T-helper 2 cell treated with Interferon-gamma antibody and Interleukin-4, amounts not matched to agents 5 μg/mL and 100 μg/mL, for 36 hours (primary cell): ENCODE data around the gene GABARAP.
A peak's percentile ranks its signal among the peaks of the same experiment; 100 is the strongest.

Experiments
- DNase-seq: peaks from one replicate; pipeline ENCODE4 v3.0.0; 2021; ENCODE audit warnings: low spot score
- H3K27ac Mint-ChIP-seq: one replicate; pipeline ENCODE4 v1.8.0; 2021; ENCODE audit warnings: mild to moderate bottlenecking, mixed read lengths
- H3K27me3 Mint-ChIP-seq: one replicate; pipeline ENCODE4 v1.8.0; 2021; ENCODE audit warnings: low read depth, mixed read lengths
- H3K36me3 Mint-ChIP-seq: one replicate; pipeline ENCODE4 v1.8.0; 2021; ENCODE audit warnings: low read depth, mixed read lengths
- H3K4me1 Mint-ChIP-seq: one replicate; pipeline ENCODE4 v1.8.0; 2021; ENCODE audit warnings: low read depth, mixed read lengths
- H3K4me3 Mint-ChIP-seq: one replicate; pipeline ENCODE4 v1.8.0; 2022; ENCODE audit warnings: mild to moderate bottlenecking, moderate library complexity, mixed read lengths
- H3K9me3 Mint-ChIP-seq: one replicate; pipeline ENCODE4 v1.8.0; 2021; ENCODE audit warnings: mixed read lengths

The GABARAP gene

DNA sequence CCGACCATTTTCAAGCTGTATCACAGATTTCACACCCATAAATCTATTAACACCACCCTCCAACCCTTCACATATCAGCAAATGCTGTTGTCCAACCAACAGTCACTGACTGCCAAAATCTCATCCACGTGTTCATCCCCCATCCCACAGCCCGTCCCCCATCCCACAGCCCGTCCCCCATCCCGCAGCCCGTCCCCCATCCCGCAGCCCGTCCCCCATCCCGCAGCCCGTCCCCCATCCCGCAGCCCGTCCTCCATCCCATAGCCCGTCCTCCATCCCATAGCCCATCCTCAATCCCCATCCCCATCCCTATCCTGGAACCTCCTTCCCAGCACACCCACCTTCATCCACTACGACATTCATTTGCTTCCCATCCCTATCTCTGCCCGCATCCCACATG is 36.7 kb downstream of the GABARAP start:
- no peak for DNase-seq
- Mint-ChIP-seq H3K27me3 (peaks cover 5% of the 10 kb centered on the region), H3K4me3 (peak overlapping the region; percentile 82), H3K36me3 (no peaks in the 10 kb centered on the region), H3K9me3 (no peaks in the 10 kb centered on the region), H3K4me1 (peaks cover 24% of the 10 kb centered on the region), H3K27ac (peak overlapping the region; percentile 90)

DNA sequence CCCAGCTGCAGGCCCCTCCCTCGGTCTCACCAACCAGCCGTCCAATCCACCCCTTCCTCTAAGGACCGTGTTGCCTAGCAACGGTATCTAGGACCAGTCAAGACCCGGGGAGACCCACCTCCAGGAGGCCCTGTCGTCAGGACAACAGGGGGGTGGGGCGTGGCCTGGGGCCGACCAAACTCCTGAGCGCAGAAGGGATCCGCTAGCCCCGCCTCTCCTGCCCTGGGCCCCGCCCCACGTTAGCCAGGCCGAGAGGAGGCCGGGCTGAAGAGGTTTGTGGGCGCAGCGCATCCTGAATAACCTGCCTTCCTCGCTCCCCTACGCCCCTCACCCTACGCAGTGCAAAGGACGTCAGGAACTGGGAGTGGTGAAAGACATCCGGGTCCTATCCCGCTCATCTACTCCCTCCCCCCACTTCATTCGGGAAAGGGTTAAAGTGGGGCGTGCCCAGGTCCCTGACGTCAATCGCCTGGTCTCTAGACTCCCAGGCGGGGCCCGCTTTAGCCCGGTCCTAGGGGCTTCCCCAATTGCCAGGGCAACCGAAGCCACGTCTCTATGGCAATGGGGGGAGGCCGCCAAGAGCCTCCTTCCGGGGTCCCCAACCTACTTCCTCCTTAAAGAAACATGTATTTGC is 37.3 kb downstream of the GABARAP start:
- peaks cover under 1% of the 10 kb centered on the region for H3K27me3 Mint-ChIP-seq
- H3K27ac Mint-ChIP-seq = peak overlapping the region; percentile 90
- no peaks in the 10 kb centered on the region for H3K36me3 Mint-ChIP-seq
- peak overlapping the region; percentile 82 for H3K4me3 Mint-ChIP-seq
- no peaks in the 10 kb centered on the region for H3K9me3 Mint-ChIP-seq
- peak; percentile 90 for DNase-seq
- H3K4me1 Mint-ChIP-seq = peaks cover 24% of the 10 kb centered on the region

DNA sequence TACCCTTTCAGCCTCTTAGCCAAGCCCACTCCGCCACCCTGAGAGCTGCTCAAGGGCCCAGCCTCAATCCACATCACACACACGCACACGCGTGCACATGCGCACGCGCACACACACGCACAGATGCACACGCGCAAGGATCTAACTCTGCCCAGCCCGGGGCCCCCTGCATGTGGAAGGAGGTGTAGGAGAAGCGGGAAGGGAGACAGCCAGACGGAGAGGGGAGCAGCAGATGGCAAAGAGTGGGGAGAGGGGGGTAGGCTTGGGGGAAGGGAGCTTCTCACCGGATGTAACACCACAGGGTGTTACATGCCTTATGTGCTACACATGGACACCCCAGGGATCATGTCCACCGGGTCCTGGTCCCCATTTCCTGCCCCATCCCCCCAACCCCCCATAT is 37.9 kb downstream of the GABARAP start:
- peak overlapping the region; percentile 90 for H3K27ac Mint-ChIP-seq
- peaks cover 24% of the 10 kb centered on the region for H3K4me1 Mint-ChIP-seq
- H3K9me3 Mint-ChIP-seq = no peaks in the 10 kb centered on the region
- H3K4me3 Mint-ChIP-seq = peak overlapping the region; percentile 82
- no peaks in the 10 kb centered on the region for H3K27me3 Mint-ChIP-seq
- DNase-seq = no peak
- H3K36me3 Mint-ChIP-seq = no peaks in the 10 kb centered on the region

DNA sequence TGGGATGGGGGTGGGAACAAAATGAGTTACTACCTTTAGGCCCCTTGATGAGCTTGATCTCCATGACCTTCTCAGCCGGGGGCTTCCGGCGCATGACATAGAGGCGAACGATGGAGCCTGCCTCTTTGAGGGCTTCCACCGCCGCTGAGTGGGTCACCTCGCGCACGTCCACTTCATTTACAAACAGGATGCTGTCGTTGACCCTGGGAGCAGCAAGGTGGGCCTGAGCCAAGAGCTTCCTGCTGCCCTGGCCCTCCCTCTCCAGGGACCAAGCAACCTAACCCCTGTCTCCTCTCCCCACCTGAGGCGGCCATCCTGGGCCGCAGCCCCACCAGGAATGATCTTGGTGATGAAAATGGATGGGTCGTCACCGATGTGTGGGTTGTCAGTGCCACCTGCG is 38.9 kb downstream of the GABARAP start:
- Mint-ChIP-seq H3K4me3 (peak overlapping the region; percentile 82), H3K27me3 (no peaks in the 10 kb centered on the region), H3K4me1 (peaks cover 24% of the 10 kb centered on the region), H3K9me3 (no peaks in the 10 kb centered on the region), H3K36me3 (no peaks in the 10 kb centered on the region), H3K27ac (peak overlapping the region; percentile 90)
- no peak for DNase-seq

DNA sequence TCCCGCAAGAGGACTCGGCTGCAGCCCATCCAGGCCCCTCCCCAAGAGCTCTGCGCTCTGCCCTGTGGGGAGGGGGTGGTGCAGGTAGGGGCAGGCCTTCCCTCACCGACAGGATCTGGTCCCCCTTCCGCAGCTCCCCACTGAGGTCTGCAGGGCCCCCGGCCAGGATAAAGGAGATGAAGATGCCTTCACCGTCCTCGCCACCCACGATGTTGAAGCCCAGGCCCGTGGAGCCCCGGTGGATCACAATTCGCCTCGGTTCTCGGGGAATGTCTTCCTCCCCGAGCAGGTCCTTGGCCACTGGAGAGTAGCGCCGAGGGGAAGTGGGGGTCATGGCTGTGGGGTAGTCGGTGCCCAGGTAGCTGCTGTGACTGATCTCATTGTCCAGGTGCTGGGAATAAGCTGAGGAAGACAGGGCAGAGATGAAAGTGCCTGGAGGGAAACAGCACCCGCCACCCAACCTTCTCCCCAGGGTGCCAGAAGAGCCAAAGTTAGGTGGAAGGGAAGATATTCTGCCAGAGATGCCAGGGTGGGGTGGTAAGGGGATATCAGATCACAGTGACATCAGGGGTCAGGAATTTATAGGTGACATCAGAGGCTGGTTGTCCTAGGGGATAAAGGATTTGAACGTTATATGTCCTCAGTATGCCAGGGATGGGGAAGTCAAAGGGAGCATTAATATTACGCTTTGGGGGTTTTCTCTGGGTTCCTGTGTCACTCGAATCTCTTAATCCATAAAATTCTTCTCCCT is 45.4 kb downstream of the GABARAP start:
- no peak overlapping the region for H3K27ac Mint-ChIP-seq
- no peak for DNase-seq
- no peaks in the 10 kb centered on the region for H3K36me3 Mint-ChIP-seq
- H3K27me3 Mint-ChIP-seq = no peaks in the 10 kb centered on the region
- no peaks in the 10 kb centered on the region for H3K4me1 Mint-ChIP-seq
- no peaks in the 10 kb centered on the region for H3K9me3 Mint-ChIP-seq
- no peak overlapping the region for H3K4me3 Mint-ChIP-seq

DNA sequence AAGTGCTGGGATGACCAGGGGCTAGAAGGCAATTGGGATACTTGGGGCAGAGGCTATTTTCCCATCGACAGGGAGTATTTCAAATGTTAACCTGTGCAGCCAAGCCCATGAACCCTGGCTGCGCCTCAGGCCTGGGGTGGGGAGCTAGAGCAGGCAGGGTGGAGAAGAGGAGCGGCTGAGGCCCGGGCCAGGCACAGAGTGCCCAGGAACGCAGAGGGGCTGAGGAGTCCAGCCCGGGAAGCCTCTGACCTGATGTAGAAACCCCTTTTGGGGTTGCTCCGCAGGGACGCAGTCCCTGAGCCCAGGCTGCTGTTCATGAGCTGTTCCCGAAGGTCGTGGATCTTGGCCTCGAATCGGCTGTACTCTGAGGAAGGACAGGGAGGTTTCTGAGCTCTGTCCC is 46.3 kb downstream of the GABARAP start:
- no peak overlapping the region for H3K27ac Mint-ChIP-seq
- no peak overlapping the region for H3K4me3 Mint-ChIP-seq
- no peaks in the 10 kb centered on the region for H3K4me1 Mint-ChIP-seq
- no peaks in the 10 kb centered on the region for H3K36me3 Mint-ChIP-seq
- H3K27me3 Mint-ChIP-seq = no peaks in the 10 kb centered on the region
- DNase-seq = no peak
- no peaks in the 10 kb centered on the region for H3K9me3 Mint-ChIP-seq

DNA sequence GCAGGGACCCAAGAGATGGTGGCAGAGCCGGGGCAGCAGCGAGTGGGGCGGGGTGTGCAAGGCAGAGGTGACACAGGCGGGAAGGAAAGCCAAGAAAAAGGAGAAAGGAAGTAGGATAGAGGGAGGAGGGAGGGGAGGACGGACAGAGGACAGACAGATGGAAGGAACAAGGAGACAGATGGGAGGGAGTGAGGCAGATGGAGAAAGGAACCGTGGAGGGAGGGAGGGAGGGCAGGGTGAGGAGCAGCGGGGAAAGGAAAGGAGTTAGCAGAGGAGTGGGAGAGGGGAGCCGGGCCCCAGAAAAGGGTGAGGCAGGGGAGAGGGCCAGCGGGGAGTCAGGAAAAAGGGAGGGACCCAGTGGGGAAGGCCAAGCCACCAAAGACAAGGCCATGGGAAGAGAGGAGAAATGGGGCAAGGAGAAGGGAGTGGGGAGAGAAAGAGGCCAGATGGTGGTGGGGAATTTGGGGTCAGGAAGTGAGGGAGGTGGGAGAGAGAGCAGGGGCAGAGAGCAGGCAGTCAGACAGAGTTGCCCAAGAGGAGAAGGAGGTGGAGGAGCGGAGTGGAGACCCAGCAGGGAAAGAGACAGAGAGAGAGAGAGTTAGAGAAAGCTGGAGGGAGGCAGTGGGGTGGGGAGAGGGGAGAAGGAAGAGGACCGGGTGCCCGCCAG is 49.8 kb downstream of the GABARAP start:
- no peaks in the 10 kb centered on the region for H3K9me3 Mint-ChIP-seq
- H3K27ac Mint-ChIP-seq = no peak overlapping the region
- H3K4me1 Mint-ChIP-seq = no peaks in the 10 kb centered on the region
- no peak overlapping the region for H3K4me3 Mint-ChIP-seq
- H3K36me3 Mint-ChIP-seq = no peaks in the 10 kb centered on the region
- no peak for DNase-seq
- H3K27me3 Mint-ChIP-seq = no peaks in the 10 kb centered on the region

DNA sequence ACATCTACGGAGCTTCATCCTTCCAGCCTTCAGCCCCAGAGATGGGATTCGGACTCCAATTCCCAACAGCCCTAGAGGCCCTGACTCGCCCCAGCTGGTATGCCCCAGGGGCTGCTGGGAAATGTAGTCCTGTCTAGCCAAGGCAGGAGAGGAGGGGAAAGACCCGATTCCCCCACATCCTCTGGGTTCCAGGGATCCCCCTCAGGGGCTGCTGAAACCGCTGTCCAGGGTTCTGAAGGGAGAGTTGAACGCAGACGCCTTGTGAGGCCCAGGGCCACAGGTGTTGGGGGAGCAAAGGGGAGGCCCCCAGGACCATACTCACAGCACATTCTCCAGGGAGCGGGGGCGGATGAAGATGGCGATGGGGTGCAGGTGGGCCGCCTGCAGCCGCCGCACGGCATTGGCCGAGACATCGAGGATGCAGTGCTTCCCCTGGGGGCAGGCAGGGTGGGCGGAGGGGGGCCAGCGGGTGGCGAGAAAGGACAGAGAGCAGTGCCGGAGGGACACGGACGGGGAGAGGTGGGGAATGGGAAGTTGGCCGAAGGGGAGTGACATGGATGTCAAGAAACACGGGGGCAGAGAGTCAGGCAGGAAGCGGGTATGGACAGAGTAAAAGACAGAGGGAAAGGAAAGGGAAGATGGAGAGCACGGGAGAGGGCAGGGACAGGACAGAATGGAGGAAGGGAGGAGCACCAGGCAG is 50.5 kb downstream of the GABARAP start:
- DNase-seq = no peak
- H3K4me3 Mint-ChIP-seq = no peak overlapping the region

DNA sequence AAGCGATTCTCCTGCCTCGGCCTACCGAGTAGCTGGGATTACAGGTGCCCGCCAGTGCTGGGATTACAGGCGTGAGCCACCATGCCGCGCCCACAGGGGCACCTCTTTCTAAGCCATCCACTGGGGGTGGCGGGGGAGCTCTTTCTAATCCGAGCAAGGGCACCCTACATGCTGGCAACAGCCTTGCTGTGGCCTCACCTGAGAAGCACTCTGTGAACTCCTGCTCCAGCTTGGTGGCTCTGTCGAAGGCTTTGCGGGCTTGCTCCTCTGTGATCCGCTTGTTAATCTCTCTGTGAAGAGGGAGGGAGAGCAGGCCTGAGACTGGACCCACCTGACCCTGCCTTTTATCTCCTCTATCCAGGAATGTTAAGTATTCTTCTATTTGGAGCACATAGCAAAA is 51.2 kb downstream of the GABARAP start:
- H3K9me3 Mint-ChIP-seq = no peaks in the 10 kb centered on the region
- no peak overlapping the region for H3K27ac Mint-ChIP-seq
- H3K4me3 Mint-ChIP-seq = no peak overlapping the region
- no peaks in the 10 kb centered on the region for H3K36me3 Mint-ChIP-seq
- no peaks in the 10 kb centered on the region for H3K27me3 Mint-ChIP-seq
- H3K4me1 Mint-ChIP-seq = peaks cover 4% of the 10 kb centered on the region
- DNase-seq = no peak

More for the DNA sequence above, 50.5 kb downstream of the GABARAP start:
- no peaks in the 10 kb centered on the region for H3K4me1 Mint-ChIP-seq
- no peaks in the 10 kb centered on the region for H3K9me3 Mint-ChIP-seq
- H3K36me3 Mint-ChIP-seq = no peaks in the 10 kb centered on the region
- no peak overlapping the region for H3K27ac Mint-ChIP-seq
- H3K27me3 Mint-ChIP-seq = no peaks in the 10 kb centered on the region

DNA sequence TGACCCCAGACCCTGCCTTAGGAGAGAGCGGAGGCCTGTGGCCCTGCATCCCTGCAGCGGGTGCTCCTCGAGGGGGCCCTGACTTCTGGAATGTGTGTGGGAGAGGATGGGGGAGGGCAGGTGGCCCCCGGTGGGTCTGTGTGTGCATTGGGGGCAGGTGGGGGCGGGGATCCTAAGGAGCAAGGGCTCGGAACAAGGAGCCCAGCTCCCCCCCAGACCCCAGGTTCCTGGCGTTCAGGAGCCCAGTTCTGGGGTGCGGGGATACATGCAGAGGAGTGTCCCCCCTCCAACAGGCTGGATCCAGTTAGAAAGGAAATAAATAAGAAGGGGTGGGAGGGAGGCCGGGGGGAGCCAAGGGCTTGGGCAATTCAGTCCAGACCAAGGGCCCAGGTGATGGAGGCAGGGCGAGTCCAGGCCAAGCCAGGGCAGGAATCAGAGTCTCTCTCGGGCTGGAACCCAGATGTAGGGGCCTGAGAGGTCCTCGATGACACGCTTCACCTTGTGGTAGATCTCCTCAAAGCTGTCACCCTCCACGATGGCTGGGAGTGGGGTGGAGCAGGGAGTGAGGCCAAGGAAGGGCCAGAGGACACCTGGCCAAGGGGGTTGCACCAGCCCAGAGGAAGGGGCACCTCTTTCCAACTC is 51.9 kb downstream of the GABARAP start:
- DNase-seq = no peak
- Mint-ChIP-seq H3K4me1 (peaks cover 4% of the 10 kb centered on the region), H3K36me3 (no peaks in the 10 kb centered on the region), H3K4me3 (no peak overlapping the region), H3K27me3 (no peaks in the 10 kb centered on the region), H3K9me3 (no peaks in the 10 kb centered on the region), H3K27ac (no peak overlapping the region)
